IMR-90 (cell line): ENCODE data around the gene HNRNPLL. TPM values are rescaled to one million over a fixed set of nuclear protein-coding genes. Genes with fewer than 3 reads are reported as not detected.

Experiments
- ATAC-seq: fragments of 200-7000 bp; cut with Tn5 transposase; 2 replicates; pipeline ENCODE4 v1.9.1; 2020; ENCODE audit warnings: low read depth, mild to moderate bottlenecking, moderate library complexity
- BruUV-seq: library from RNA; stranded (reverse); fragments of 400-500 nt; replicated peaks from 2 replicates; lab custom pipeline; 2021; lab: Mats Ljungman, UMichigan
- CTCF ChIA-PET: fragments of 300-600 bp; formaldehyde crosslinking; extraction: SDS; loops from one replicate; lab custom pipeline; 2021; ENCODE audit warnings: antibody characterized with exemption; lab: Yijun Ruan, JAX
- POLR2A ChIA-PET: fragments of 300-600 bp; sonication (Branson Sonifier 250); formaldehyde crosslinking; loops from one replicate; lab custom pipeline; 2022; ENCODE audit warnings: antibody characterized with exemption; ENCODE audit not compliant: unreplicated experiment; lab: Charles Lee
- DNase-seq: peaks from one replicate; pipeline ENCODE4 v3.0.0; 2013
- H2AFZ ChIP-seq: replicated peaks from 2 replicates; pipeline ENCODE3; 2013; ENCODE audit warnings: low read length, mild to moderate bottlenecking; ENCODE audit not compliant: poor library complexity
- H2AK5ac ChIP-seq: 2 replicates; pipeline ENCODE4 v1.6.1; 2013; ENCODE audit warnings: low read depth, low read length, inconsistent platforms
- H2AK9ac ChIP-seq: replicated peaks from 2 replicates; pipeline ENCODE3; 2013; ENCODE audit warnings: mild to moderate bottlenecking, low read depth, low read length, moderate library complexity; ENCODE audit not compliant: poor library complexity
- H2BK120ac ChIP-seq: 2 replicates; pipeline ENCODE4 v1.6.1; 2013; ENCODE audit warnings: low read depth, low read length, inconsistent platforms
- H2BK15ac ChIP-seq: 3 replicates; pipeline ENCODE4 v1.6.1; 2013; ENCODE audit warnings: low read depth, low read length, inconsistent platforms
- H2BK20ac ChIP-seq: 2 replicates; pipeline ENCODE4 v1.6.1; 2013; ENCODE audit warnings: low read depth, mild to moderate bottlenecking, inconsistent platforms, low read length, moderate library complexity
- H2BK5ac ChIP-seq: 2 replicates; pipeline ENCODE4 v1.6.1; 2013; ENCODE audit warnings: mild to moderate bottlenecking, low read depth, low read length, inconsistent platforms; ENCODE audit not compliant: poor library complexity, severe bottlenecking
- H3K14ac ChIP-seq: replicated peaks from 2 replicates; pipeline ENCODE4 v1.6.1; 2013; ENCODE audit warnings: low read depth, low read length, inconsistent platforms
- H3K18ac ChIP-seq: 2 replicates; pipeline ENCODE4 v1.6.1; 2013; ENCODE audit warnings: low read depth, low read length, control low read depth
- H3K23ac ChIP-seq: 2 replicates; pipeline ENCODE4 v1.6.1; 2013; ENCODE audit warnings: low read depth, low read length, inconsistent platforms
- H3K27ac ChIP-seq: 2 replicates; pipeline ENCODE4 v1.5.1; 2013; ENCODE audit warnings: mild to moderate bottlenecking, control low read depth, low read length; ENCODE audit not compliant: insufficient read depth
- H3K27me3 ChIP-seq: 2 replicates; pipeline ENCODE4 v1.6.1; 2013; ENCODE audit warnings: low read length; ENCODE audit not compliant: control insufficient read depth, insufficient read depth
- H3K36me3 ChIP-seq: 2 replicates; pipeline ENCODE4 v1.6.1; 2013; ENCODE audit warnings: low read length, mixed read lengths; ENCODE audit not compliant: control insufficient read depth, insufficient read depth
- H3K4ac ChIP-seq: 2 replicates; pipeline ENCODE4 v1.6.1; 2013; ENCODE audit warnings: low read depth, low read length, inconsistent platforms
- H3K4me1 ChIP-seq: 2 replicates; pipeline ENCODE4 v1.6.1; 2013; ENCODE audit warnings: low read length, mixed read lengths; ENCODE audit not compliant: control insufficient read depth, insufficient read depth
- H3K4me2 ChIP-seq: 2 replicates; pipeline ENCODE4 v1.6.1; 2013; ENCODE audit warnings: low read depth, mild to moderate bottlenecking, control low read depth, low read length, moderate library complexity
- H3K4me3 ChIP-seq: 2 replicates; pipeline ENCODE4 v1.5.1; 2013; ENCODE audit warnings: low read depth, mild to moderate bottlenecking, control low read depth, low read length, moderate library complexity; ENCODE audit not compliant: insufficient read depth
- H3K56ac ChIP-seq: 2 replicates; pipeline ENCODE4 v1.6.1; 2013; ENCODE audit warnings: low read length, inconsistent platforms; ENCODE audit not compliant: insufficient read depth; ENCODE audit errors: extremely low read depth
- H3K79me1 ChIP-seq, 2 experiments: 2 replicates each; pipeline ENCODE4 v1.6.1; 2013; ENCODE audit warnings: low read length in 2 of 2, inconsistent platforms in 1 of 2, low read depth in 1 of 2
- H3K9ac ChIP-seq: 2 replicates; pipeline ENCODE4 v1.6.1; 2013; ENCODE audit warnings: low read depth, low read length, control low read depth
- H3K9me1 ChIP-seq: 2 replicates; pipeline ENCODE4 v1.6.1; 2013; ENCODE audit warnings: low read length, inconsistent platforms; ENCODE audit not compliant: insufficient read depth
- H3K9me3 ChIP-seq: 2 replicates; pipeline ENCODE4 v1.6.1; 2013; ENCODE audit warnings: low read length; ENCODE audit not compliant: control insufficient read depth, insufficient read depth
- H4K20me1 ChIP-seq: 2 replicates; pipeline ENCODE4 v1.6.1; 2013; ENCODE audit warnings: low read length, inconsistent platforms; ENCODE audit not compliant: insufficient read depth
- H4K5ac ChIP-seq: 2 replicates; pipeline ENCODE4 v1.6.1; 2013; ENCODE audit warnings: mild to moderate bottlenecking, low read depth, low read length, control low read depth
- H4K8ac ChIP-seq, 2 experiments: 2 replicates each; pipeline ENCODE4 v1.6.1; 2013; ENCODE audit warnings: low read depth in 2 of 2, low read length in 2 of 2, control low read depth in 1 of 2, inconsistent platforms in 1 of 2
- H4K91ac ChIP-seq: 2 replicates; pipeline ENCODE4 v1.6.1; 2013; ENCODE audit warnings: low read depth, low read length, inconsistent platforms; ENCODE audit not compliant: insufficient read depth
- BHLHE40 ChIP-seq: fragments of 150-350 bp; IDR thresholded peaks from 2 replicates; pipeline ENCODE4 v1.6.1; 2016; ENCODE audit warnings: mild to moderate bottlenecking, low read depth, low read length
- CEBPB ChIP-seq: IDR thresholded peaks from 2 replicates; pipeline ENCODE4 v1.6.1; 2012; ENCODE audit warnings: low read depth, low read length, improper control_type of control experiment
- CHD1 ChIP-seq: IDR thresholded peaks from 2 replicates; pipeline ENCODE4 v1.6.1; 2012; ENCODE audit warnings: low read depth, low read length, improper control_type of control experiment
- FOS ChIP-seq: fragments of 150-350 bp; IDR thresholded peaks from 2 replicates; pipeline ENCODE4 v1.6.1; 2016; ENCODE audit warnings: low read depth, low read length
- MAFK ChIP-seq: IDR thresholded peaks from 2 replicates; pipeline ENCODE4 v1.6.1; 2012; ENCODE audit warnings: low read depth, low read length, improper control_type of control experiment
- MAZ ChIP-seq: IDR thresholded peaks from 2 replicates; pipeline ENCODE4 v1.6.1; 2012; ENCODE audit warnings: low read depth, mild to moderate bottlenecking, low read length, improper control_type of control experiment, moderate library complexity, borderline replicate concordance
- MXI1 ChIP-seq: IDR thresholded peaks from 2 replicates; pipeline ENCODE4 v1.6.1; 2012; ENCODE audit warnings: low read depth, mild to moderate bottlenecking, low read length, moderate library complexity, borderline replicate concordance
- NFE2L2 ChIP-seq: fragments of 150-350 bp; IDR thresholded peaks from 2 replicates; pipeline ENCODE4 v1.6.1; 2016; ENCODE audit warnings: low read depth, mild to moderate bottlenecking, low read length
- POLR2A ChIP-seq: IDR thresholded peaks from 2 replicates; pipeline ENCODE4 v1.6.1; 2012; ENCODE audit warnings: mild to moderate bottlenecking, low read depth, low read length
- RAD21 ChIP-seq: IDR thresholded peaks from 2 replicates; pipeline ENCODE4 v1.6.1; 2012; ENCODE audit warnings: low read length, improper control_type of control experiment
- RCOR1 ChIP-seq: IDR thresholded peaks from 2 replicates; pipeline ENCODE4 v1.6.1; 2012; ENCODE audit warnings: mild to moderate bottlenecking, low read length, improper control_type of control experiment; ENCODE audit not compliant: insufficient replicate concordance
- RFX5 ChIP-seq: IDR thresholded peaks from 2 replicates; pipeline ENCODE4 v1.8.0; 2012; ENCODE audit warnings: low read depth, mild to moderate bottlenecking, low read length, moderate library complexity
- SMC3 ChIP-seq: fragments of 150-350 bp; IDR thresholded peaks from 2 replicates; pipeline ENCODE4 v1.6.1; 2016; ENCODE audit warnings: low read depth, mild to moderate bottlenecking, antibody characterized with exemption, low read length, moderate library complexity
- WGBS, 2 experiments: methylation state at CpG; one replicate each; pipeline versions ENCODE4 v1.1.5 to v1.1.7; 2013; ENCODE audit warnings: missing lambda C conversion rate in 2 of 2; ENCODE audit not compliant: insufficient read length in 1 of 2; ENCODE audit errors: extremely low coverage in 2 of 2; 5-methylcytosine and 5-hydroxymethylcytosine counted together
- dilution Hi-C: fragments of 300-500 bp; cut with HindIII; formaldehyde crosslinking; loops from one replicate; pipeline ENCODE4 v1.14.3; 2018; ENCODE audit warnings: low sequenced_read_pairs; ENCODE audit not compliant: unreplicated experiment
- in situ Hi-C: fragments of 300-500 bp; cut with MboI; formaldehyde crosslinking; loops from 3 replicates; pipeline ENCODE4 v1.14.3; 2019; ENCODE audit warnings: low sequenced_read_pairs, inconsistent platforms, mixed read lengths
- intact Hi-C: fragments of 100-400 bp; cut with micrococcal nuclease; formaldehyde crosslinking; loops from 2 replicates; pipeline ENCODE4 v1.10.0; 2022
- polyA plus RNA-seq, 3 experiments: library from polyadenylated mRNA; depleted of rRNA; stranded (reverse); fragments of >200 nt; gene quantifications; 2 replicates each; pipeline ENCODE4 v1.2.3, GENCODE V29; 2012; ENCODE audit warnings: low replicate concordance in 1 of 3
- total RNA-seq: library from RNA; depleted of rRNA; stranded (reverse); fragments of >200 nt; gene quantifications from 2 replicates; pipeline ENCODE4 v1.2.3, GENCODE V29; 2012
- TF ChIP-seq, protein P1 (sequence below): fragments of 150-350 bp; IDR thresholded peaks from 2 replicates; pipeline ENCODE4 v1.6.1; 2016; ENCODE audit warnings: low read depth, mild to moderate bottlenecking, low read length, moderate library complexity, borderline replicate concordance
- TF ChIP-seq, protein P2 (sequence below): fragments of 150-350 bp; IDR thresholded peaks from 2 replicates; pipeline ENCODE4 v1.6.1; 2017; ENCODE audit warnings: mild to moderate bottlenecking, antibody characterized with exemption, low read length, low read depth
- TF ChIP-seq, protein P3 (sequence below): conservative IDR thresholded peaks from 2 replicates; pipeline ENCODE4 v1.5.1; 2012; ENCODE audit warnings: mild to moderate bottlenecking, low read depth, low read length, improper control_type of control experiment

Gene HNRNPLL
- total and polyA plus RNA-seq, 2 of the 4 experiments (the other 2 are of a cell fraction), result 23.7 to 53.1 TPM

DNA sequence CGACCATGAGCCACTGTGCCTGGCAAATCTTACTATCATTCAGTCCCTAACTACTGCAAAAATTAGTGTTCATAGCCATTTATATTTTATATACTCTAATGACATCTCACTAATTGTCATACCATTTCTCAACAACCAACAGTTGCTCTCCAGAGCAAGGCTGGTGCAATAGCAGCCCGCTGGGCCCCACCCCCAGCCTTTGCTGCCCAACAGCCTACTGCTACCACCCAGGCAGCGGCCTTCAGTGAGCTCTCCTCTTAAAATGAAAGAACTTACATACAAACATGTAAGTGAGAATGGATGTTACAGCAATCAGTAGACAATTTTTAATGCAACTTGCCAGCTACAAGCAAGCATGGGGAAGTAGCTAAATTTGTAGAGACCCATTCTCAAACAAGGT lies 90.5 kb downstream of the HNRNPLL start:
- H2BK20ac ChIP-seq, result no peak overlapping the region
- in situ Hi-C loops, result loop anchor here (25.0 kb wide), 1 partner anchor 200 kb away; no protein-coding TSS in a partner anchor
- TF ChIP-seq, protein P1, sequence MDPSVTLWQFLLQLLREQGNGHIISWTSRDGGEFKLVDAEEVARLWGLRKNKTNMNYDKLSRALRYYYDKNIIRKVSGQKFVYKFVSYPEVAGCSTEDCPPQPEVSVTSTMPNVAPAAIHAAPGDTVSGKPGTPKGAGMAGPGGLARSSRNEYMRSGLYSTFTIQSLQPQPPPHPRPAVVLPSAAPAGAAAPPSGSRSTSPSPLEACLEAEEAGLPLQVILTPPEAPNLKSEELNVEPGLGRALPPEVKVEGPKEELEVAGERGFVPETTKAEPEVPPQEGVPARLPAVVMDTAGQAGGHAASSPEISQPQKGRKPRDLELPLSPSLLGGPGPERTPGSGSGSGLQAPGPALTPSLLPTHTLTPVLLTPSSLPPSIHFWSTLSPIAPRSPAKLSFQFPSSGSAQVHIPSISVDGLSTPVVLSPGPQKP, result no peak
- no peak for TF ChIP-seq CHD1
- TF ChIP-seq POLR2A, result no peak
- TF ChIP-seq BHLHE40, result no peak
- TF ChIP-seq FOS, result no peak
- no peak for TF ChIP-seq MAFK
- TF ChIP-seq, protein P2, sequence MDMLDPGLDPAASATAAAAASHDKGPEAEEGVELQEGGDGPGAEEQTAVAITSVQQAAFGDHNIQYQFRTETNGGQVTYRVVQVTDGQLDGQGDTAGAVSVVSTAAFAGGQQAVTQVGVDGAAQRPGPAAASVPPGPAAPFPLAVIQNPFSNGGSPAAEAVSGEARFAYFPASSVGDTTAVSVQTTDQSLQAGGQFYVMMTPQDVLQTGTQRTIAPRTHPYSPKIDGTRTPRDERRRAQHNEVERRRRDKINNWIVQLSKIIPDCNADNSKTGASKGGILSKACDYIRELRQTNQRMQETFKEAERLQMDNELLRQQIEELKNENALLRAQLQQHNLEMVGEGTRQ, result no peak
- TF ChIP-seq RFX5, result no peak
- no peak for TF ChIP-seq RAD21
- no peak for TF ChIP-seq CEBPB
- no peak for TF ChIP-seq MAZ
- no peak for TF ChIP-seq RCOR1
- TF ChIP-seq, protein P3, sequence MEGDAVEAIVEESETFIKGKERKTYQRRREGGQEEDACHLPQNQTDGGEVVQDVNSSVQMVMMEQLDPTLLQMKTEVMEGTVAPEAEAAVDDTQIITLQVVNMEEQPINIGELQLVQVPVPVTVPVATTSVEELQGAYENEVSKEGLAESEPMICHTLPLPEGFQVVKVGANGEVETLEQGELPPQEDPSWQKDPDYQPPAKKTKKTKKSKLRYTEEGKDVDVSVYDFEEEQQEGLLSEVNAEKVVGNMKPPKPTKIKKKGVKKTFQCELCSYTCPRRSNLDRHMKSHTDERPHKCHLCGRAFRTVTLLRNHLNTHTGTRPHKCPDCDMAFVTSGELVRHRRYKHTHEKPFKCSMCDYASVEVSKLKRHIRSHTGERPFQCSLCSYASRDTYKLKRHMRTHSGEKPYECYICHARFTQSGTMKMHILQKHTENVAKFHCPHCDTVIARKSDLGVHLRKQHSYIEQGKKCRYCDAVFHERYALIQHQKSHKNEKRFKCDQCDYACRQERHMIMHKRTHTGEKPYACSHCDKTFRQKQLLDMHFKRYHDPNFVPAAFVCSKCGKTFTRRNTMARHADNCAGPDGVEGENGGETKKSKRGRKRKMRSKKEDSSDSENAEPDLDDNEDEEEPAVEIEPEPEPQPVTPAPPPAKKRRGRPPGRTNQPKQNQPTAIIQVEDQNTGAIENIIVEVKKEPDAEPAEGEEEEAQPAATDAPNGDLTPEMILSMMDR, result no peak
- TF ChIP-seq NFE2L2, result no peak
- no peak for TF ChIP-seq MXI1
- no peak for TF ChIP-seq SMC3

More for the DNA sequence above, 90.5 kb downstream of the HNRNPLL start:
- no peak overlapping the region for H3K56ac ChIP-seq
- H3K27ac ChIP-seq, result no peak overlapping the region
- H2BK5ac ChIP-seq, result no peak overlapping the region
- no peak overlapping the region for H3K4me3 ChIP-seq
- POLR2A ChIA-PET, result no interaction called here
- H3K18ac ChIP-seq, result no peak overlapping the region
- H2BK15ac ChIP-seq, result no peak overlapping the region
- no peak overlapping the region for H3K4ac ChIP-seq
- H2BK120ac ChIP-seq, result no peak overlapping the region
- H4K5ac ChIP-seq, result no peak overlapping the region
- H3K9ac ChIP-seq, result no peak overlapping the region
- no peak overlapping the region for H2AK5ac ChIP-seq
- H3K27me3 ChIP-seq, result peaks cover 2% of the 10 kb centered on the region; the same call in 1 of the 2 replicates
- H3K14ac ChIP-seq, result no peak overlapping the region
- ATAC-seq (no peak), DNase-seq (no peak)
- BruUV-seq, result no TSS peak
- H3K23ac ChIP-seq, result no peak overlapping the region
- H4K20me1 ChIP-seq, result no peaks in the 10 kb centered on the region
- H3K4me1 ChIP-seq, result peaks cover 13% of the 10 kb centered on the region
- no peaks in the 10 kb centered on the region for H3K9me3 ChIP-seq
- H2AFZ ChIP-seq, result no peak overlapping the region
- H4K8ac ChIP-seq, result no peak overlapping the region
- no CpG with 5 or more reads among the region's 3 CpGs for WGBS, 2 experiments
- CTCF ChIA-PET, result interaction anchor here (0.7 kb wide), 1 partner anchor 209 kb away, joined by 3 read pairs; no protein-coding TSS in a partner anchor
- dilution Hi-C loops (no loop called here), intact Hi-C loops (no loop called here)
- H3K79me1 ChIP-seq, result no peaks in the 10 kb centered on the region
- H3K4me2 ChIP-seq, result no peak overlapping the region
- peaks cover 9% of the 10 kb centered on the region; the same call in 1 of the 2 replicates for H3K9me1 ChIP-seq
- H4K91ac ChIP-seq, result no peak overlapping the region
- H3K36me3 ChIP-seq, result no peaks in the 10 kb centered on the region
- H2AK9ac ChIP-seq, result no peak overlapping the region
